ENCODE data around the gene MMP25. TPM values are rescaled to one million over a fixed set of nuclear protein-coding genes. Genes with fewer than 3 reads are reported as not detected.

Gene MMP25
- total RNA-seq, 1 experiment from 2014 or later: 0.67 TPM

- ChIA-PET CTCF (no interaction called here), POLR2A (interaction anchor here (0.6 kb wide), 1 partner anchor 27 kb away, joined by 5 read pairs; no protein-coding TSS in a partner anchor)
- no peaks in the 10 kb centered on the region for H3K36me3 ChIP-seq (ENCODE audit: control insufficient read depth, insufficient read depth, low read length)
- peaks cover under 1% of the 10 kb centered on the region; the same call in 1 of the 2 replicates for H3K4me1 ChIP-seq (ENCODE audit: control insufficient read depth, insufficient read depth, low read length)
- H3K9me3 ChIP-seq (ENCODE audit: control insufficient read depth, insufficient read depth, low read depth, low read length): no peaks in the 10 kb centered on the region
- in situ Hi-C loops (cut with HindIII; ENCODE audit: low pct_unique_long_range_greater_than_20kb, low sequenced_read_pairs) (no loop called here), intact Hi-C loops (cut with micrococcal nuclease; ENCODE audit: unreplicated experiment) (no loop called here)
- DNase-seq (ENCODE audit: low read depth, low spot score) (no peak), ATAC-seq (no peak)
- H3K27ac ChIP-seq (ENCODE audit: low read length): no peak overlapping the region
- no peaks in the 10 kb centered on the region for H3K27me3 ChIP-seq (ENCODE audit: control insufficient read depth, insufficient read depth, low read length)
- no TSS peak for BruUV-seq (replicated peaks)
- TF ChIP-seq, protein P1, sequence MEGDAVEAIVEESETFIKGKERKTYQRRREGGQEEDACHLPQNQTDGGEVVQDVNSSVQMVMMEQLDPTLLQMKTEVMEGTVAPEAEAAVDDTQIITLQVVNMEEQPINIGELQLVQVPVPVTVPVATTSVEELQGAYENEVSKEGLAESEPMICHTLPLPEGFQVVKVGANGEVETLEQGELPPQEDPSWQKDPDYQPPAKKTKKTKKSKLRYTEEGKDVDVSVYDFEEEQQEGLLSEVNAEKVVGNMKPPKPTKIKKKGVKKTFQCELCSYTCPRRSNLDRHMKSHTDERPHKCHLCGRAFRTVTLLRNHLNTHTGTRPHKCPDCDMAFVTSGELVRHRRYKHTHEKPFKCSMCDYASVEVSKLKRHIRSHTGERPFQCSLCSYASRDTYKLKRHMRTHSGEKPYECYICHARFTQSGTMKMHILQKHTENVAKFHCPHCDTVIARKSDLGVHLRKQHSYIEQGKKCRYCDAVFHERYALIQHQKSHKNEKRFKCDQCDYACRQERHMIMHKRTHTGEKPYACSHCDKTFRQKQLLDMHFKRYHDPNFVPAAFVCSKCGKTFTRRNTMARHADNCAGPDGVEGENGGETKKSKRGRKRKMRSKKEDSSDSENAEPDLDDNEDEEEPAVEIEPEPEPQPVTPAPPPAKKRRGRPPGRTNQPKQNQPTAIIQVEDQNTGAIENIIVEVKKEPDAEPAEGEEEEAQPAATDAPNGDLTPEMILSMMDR (IDR thresholded peaks at IDR 0.05): no peak
- TF ChIP-seq, protein P2, sequence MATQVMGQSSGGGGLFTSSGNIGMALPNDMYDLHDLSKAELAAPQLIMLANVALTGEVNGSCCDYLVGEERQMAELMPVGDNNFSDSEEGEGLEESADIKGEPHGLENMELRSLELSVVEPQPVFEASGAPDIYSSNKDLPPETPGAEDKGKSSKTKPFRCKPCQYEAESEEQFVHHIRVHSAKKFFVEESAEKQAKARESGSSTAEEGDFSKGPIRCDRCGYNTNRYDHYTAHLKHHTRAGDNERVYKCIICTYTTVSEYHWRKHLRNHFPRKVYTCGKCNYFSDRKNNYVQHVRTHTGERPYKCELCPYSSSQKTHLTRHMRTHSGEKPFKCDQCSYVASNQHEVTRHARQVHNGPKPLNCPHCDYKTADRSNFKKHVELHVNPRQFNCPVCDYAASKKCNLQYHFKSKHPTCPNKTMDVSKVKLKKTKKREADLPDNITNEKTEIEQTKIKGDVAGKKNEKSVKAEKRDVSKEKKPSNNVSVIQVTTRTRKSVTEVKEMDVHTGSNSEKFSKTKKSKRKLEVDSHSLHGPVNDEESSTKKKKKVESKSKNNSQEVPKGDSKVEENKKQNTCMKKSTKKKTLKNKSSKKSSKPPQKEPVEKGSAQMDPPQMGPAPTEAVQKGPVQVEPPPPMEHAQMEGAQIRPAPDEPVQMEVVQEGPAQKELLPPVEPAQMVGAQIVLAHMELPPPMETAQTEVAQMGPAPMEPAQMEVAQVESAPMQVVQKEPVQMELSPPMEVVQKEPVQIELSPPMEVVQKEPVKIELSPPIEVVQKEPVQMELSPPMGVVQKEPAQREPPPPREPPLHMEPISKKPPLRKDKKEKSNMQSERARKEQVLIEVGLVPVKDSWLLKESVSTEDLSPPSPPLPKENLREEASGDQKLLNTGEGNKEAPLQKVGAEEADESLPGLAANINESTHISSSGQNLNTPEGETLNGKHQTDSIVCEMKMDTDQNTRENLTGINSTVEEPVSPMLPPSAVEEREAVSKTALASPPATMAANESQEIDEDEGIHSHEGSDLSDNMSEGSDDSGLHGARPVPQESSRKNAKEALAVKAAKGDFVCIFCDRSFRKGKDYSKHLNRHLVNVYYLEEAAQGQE (IDR thresholded peaks at IDR 0.05; ENCODE audit: insufficient read depth in 1 of 2, low read depth in 2 of 2, low read length in 1 of 2): no peak
- no peak for TF ChIP-seq POLR2AphosphoS5 (IDR thresholded peaks at IDR 0.05; ENCODE audit: low read depth, low read length)
- TF ChIP-seq SIN3A (IDR thresholded peaks at IDR 0.05; ENCODE audit: borderline replicate concordance, insufficient read depth, low read depth, low read length): no peak
- no peak overlapping the region for H3K4me3 ChIP-seq (ENCODE audit: low read depth in 2 of 2, low read length in 2 of 2)
Observed at GRCh38 chr16:3000540-3000939, 45.8 kb upstream of the MMP25 start.

DNA sequence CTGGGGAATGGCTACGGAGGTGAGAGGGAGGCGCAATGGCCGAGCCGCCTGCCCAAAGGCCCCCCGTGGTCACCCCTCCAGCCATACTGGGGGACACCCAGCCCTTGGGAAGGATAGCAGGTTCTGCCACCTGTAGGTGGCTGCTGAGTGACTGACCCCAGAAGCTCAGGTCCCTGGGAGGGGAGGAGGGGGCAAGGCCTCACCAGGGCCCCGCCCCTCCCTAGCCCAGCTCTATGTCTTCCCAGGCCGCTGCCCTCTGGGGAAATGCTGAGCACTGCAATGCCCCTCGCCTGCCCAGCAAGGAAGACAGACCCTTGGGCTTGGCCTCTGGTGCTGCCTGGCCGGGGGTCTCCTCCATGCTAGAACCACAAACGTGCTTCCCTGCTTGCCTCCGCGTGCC, 45.0 kb upstream of the MMP25 start:
- no TSS peak for BruUV-seq (replicated peaks)
- TF ChIP-seq, protein P1 (IDR thresholded peaks at IDR 0.05): no peak
- TF ChIP-seq TCF7L2 (IDR thresholded peaks at IDR 0.05; ENCODE audit: low read depth, low read length) (no peak), POLR2AphosphoS5 (IDR thresholded peaks at IDR 0.05; ENCODE audit: low read depth, low read length) (no peak), SIN3A (IDR thresholded peaks at IDR 0.05; ENCODE audit: borderline replicate concordance, insufficient read depth, low read depth, low read length) (no peak)
- TF ChIP-seq, protein P2 (IDR thresholded peaks at IDR 0.05; ENCODE audit: insufficient read depth in 1 of 2, low read depth in 2 of 2, low read length in 1 of 2): no peak
- no peaks in the 10 kb centered on the region for H3K36me3 ChIP-seq (ENCODE audit: control insufficient read depth, insufficient read depth, low read length)
- no peak overlapping the region for H3K27ac ChIP-seq (ENCODE audit: low read length)
- H3K9me3 ChIP-seq (ENCODE audit: control insufficient read depth, insufficient read depth, low read depth, low read length): no peaks in the 10 kb centered on the region
- CTCF ChIA-PET: interaction anchor here (0.6 kb wide), 1 partner anchor 27 kb away, joined by 3 read pairs; no protein-coding TSS in a partner anchor
- intact Hi-C loops (cut with micrococcal nuclease; ENCODE audit: unreplicated experiment) (no loop called here), in situ Hi-C loops (cut with HindIII; ENCODE audit: low pct_unique_long_range_greater_than_20kb, low sequenced_read_pairs) (no loop called here)
- ATAC-seq (no peak), DNase-seq (ENCODE audit: low read depth, low spot score) (no peak)
- peaks cover 6% of the 10 kb centered on the region for H3K4me1 ChIP-seq (ENCODE audit: control insufficient read depth, insufficient read depth, low read length)
- no peak overlapping the region for H3K4me3 ChIP-seq (ENCODE audit: low read depth in 2 of 2, low read length in 2 of 2)
- POLR2A ChIA-PET: interaction anchor here (0.6 kb wide), 1 partner anchor 20 kb away, joined by 5 read pairs; no protein-coding TSS in a partner anchor
- no peaks in the 10 kb centered on the region for H3K27me3 ChIP-seq (ENCODE audit: control insufficient read depth, insufficient read depth, low read length)

Data from Panc1 (cell line).